ENCODE data around the gene CA10.
A peak's percentile ranks its signal among the peaks of the same experiment; 100 is the strongest.

CA10 gene

GRCh38 chr17:52145476-52145875, 13.0 kb downstream of the CA10 start:
- DNase-seq (ENCODE audit: low spot score), result no peak

- no peak for DNase-seq (ENCODE audit: low spot score)
Measured at GRCh38 chr17:52143542-52143941, 15.0 kb downstream of the CA10 start.

GRCh38 chr17:52140601-52141000, 17.9 kb downstream of the CA10 start:
- DNase-seq (ENCODE audit: low spot score), result no peak

- no peak for DNase-seq (ENCODE audit: low spot score)
Measured at GRCh38 chr17:52138752-52139151, 19.8 kb downstream of the CA10 start.

- no peak for DNase-seq (ENCODE audit: low spot score)
Measured at GRCh38 chr17:52138350-52138749, 20.2 kb downstream of the CA10 start.

GRCh38 chr17:52136166-52136565, 22.3 kb downstream of the CA10 start:
- DNase-seq (ENCODE audit: low spot score), result no peak

GRCh38 chr17:52134641-52135040, 23.9 kb downstream of the CA10 start:
- no peak for DNase-seq (ENCODE audit: low spot score)

- no peak for DNase-seq (ENCODE audit: low spot score)
Measured at GRCh38 chr17:52128721-52129120, 29.8 kb downstream of the CA10 start.

- DNase-seq (ENCODE audit: low spot score), result no peak
Measured at GRCh38 chr17:52124993-52125392, 33.5 kb downstream of the CA10 start.

GRCh38 chr17:52124561-52124960, 34.0 kb downstream of the CA10 start:
- DNase-seq (ENCODE audit: low spot score), result no peak

- no peak for DNase-seq (ENCODE audit: low spot score)
Measured at GRCh38 chr17:52120465-52120864, 38.0 kb downstream of the CA10 start.

GRCh38 chr17:52110923-52111581, 47.5 kb downstream of the CA10 start:
- DNase-seq (ENCODE audit: low spot score), result no peak

GRCh38 chr17:52106638-52107261, 51.8 kb downstream of the CA10 start:
- peak; percentile 36 for DNase-seq (ENCODE audit: low spot score)

- DNase-seq (ENCODE audit: low spot score), result no peak
Measured at GRCh38 chr17:52106072-52106471, 52.4 kb downstream of the CA10 start.

GRCh38 chr17:52105591-52105990, 52.9 kb downstream of the CA10 start:
- DNase-seq (ENCODE audit: low spot score), result no peak

GRCh38 chr17:52096056-52096455, 62.5 kb downstream of the CA10 start:
- DNase-seq (ENCODE audit: low spot score), result no peak

- DNase-seq (ENCODE audit: low spot score), result no peak
Measured at GRCh38 chr17:52084176-52084575, 74.3 kb downstream of the CA10 start.

GRCh38 chr17:52079496-52079895, 79.0 kb downstream of the CA10 start:
- DNase-seq (ENCODE audit: low spot score), result no peak

GRCh38 chr17:52071712-52072111, 86.8 kb downstream of the CA10 start:
- no peak for DNase-seq (ENCODE audit: low spot score)

- DNase-seq (ENCODE audit: low spot score), result no peak
Measured at GRCh38 chr17:52064791-52065211, 93.7 kb downstream of the CA10 start.

GRCh38 chr17:52049496-52049895, 109.0 kb downstream of the CA10 start:
- no peak for DNase-seq (ENCODE audit: low spot score)

- no peak for DNase-seq (ENCODE audit: low spot score)
Measured at GRCh38 chr17:52049051-52049450, 109.5 kb downstream of the CA10 start.

- no peak for DNase-seq (ENCODE audit: low spot score)
Measured at GRCh38 chr17:52048137-52048898, 110.2 kb downstream of the CA10 start.

Measured in CD4-positive, alpha-beta T cell treated with Interleukin-2 at 100 ng/mL for 4 hours (primary cell).